Astrocyte (in vitro differentiated cells and primary cell): ENCODE data around the gene KCNH6.

Experiments used
- CTCF ChIP-seq: IDR thresholded peaks from 2 replicates; pipeline ENCODE4 v1.5.1; 2011; ENCODE audit warnings: low read depth, mild to moderate bottlenecking, inconsistent platforms, low read length, moderate library complexity; ENCODE audit not compliant: insufficient read depth
- EZH2 ChIP-seq: IDR thresholded peaks from 2 replicates; pipeline ENCODE4 v1.6.1; 2012; ENCODE audit warnings: mild to moderate bottlenecking, low read length, inconsistent platforms; ENCODE audit not compliant: insufficient read depth

DNA sequence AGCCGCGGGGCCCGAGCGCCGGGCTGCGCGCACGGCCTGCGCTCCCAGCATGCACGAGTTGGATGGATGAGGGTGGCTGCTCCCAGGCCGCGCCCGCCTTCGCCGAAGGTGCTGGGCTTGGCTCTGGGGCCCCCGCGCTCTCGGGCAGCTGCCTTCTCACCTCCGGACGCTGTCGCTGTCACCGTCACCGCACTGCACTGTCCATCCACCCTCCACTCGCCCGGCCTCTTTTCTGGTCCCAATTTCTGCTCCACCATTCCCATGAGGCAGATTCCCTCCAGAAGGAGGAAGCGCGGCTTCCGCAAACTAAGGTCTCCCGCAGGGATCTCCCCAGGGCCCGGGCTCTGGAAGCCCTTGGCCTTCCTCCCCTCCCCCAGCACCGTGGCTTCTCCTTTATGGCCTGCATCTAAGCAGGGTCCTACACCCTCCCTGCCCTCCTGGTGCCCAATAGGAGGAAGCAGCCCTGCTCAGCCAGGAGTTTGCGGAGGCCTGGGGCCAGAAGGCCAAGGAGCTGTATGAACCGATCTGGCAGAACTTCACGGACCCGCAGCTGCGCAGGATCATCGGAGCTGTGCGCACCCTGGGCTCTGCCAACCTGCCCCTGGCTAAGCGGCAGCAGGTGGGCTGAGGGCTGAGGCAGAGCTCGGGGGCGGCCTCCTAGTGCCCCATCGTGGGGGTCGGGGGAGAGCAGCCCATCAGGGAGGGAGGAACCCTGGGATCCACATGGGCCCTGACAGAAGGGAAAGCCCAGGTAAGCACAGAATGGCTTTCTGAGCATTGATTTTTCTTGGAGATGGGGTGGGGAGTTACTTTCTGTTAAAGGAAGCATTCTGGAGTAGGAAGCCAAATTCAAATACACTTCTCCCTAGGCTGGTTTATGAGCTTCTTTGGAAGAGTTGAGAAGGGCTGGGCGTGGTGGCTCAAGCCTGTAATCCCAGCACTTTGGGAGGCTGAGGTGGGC lies 45.4 kb upstream of the KCNH6 start:
- TF ChIP-seq CTCF (no peak), EZH2 (no peak)
